H1 (cell line): ENCODE results near the gene DNAJB11. TPM values are rescaled to one million over a fixed set of nuclear protein-coding genes. Genes with fewer than 3 reads are reported as not detected.

Experiments used
- CHD1 ChIP-seq: IDR thresholded peaks from 2 replicates; pipeline ENCODE4 v1.6.1; 2012; ENCODE audit warnings: low read depth, low read length, improper control_type of control experiment
- CTBP2 ChIP-seq: IDR thresholded peaks from 2 replicates; pipeline ENCODE4 v1.7.0; 2011; ENCODE audit warnings: borderline replicate concordance, mild to moderate bottlenecking, moderate library complexity, mixed read lengths, low read length; ENCODE audit not compliant: insufficient read depth, insufficient read length
- KDM1A ChIP-seq: fragments of 200-600, 300-600 bp; sonication (generic); IDR thresholded peaks from 2 replicates; pipeline ENCODE4 v1.7.1; 2016; ENCODE audit warnings: mild to moderate bottlenecking, low read length, borderline replicate concordance
- KDM5A ChIP-seq: fragments of 200-600 bp; IDR thresholded peaks from 2 replicates; pipeline ENCODE4 v1.7.1; 2012; ENCODE audit warnings: mild to moderate bottlenecking, low read length, inconsistent platforms, mixed read lengths
- SAP30 ChIP-seq: fragments of 300-600 bp; sonication (generic); IDR thresholded peaks from 2 replicates; pipeline ENCODE4 v1.7.1; 2012; ENCODE audit warnings: low read length, moderate library complexity, mild to moderate bottlenecking, inconsistent platforms; ENCODE audit not compliant: insufficient read depth, insufficient replicate concordance
- SIN3A ChIP-seq, 2 experiments: IDR thresholded peaks in 1 of 2; conservative IDR thresholded peaks in 1 of 2; 2 replicates each; pipeline ENCODE4 v1.6.1; 2011 to 2012; ENCODE audit warnings: low read length in 2 of 2, improper control_type of control experiment in 1 of 2, low read depth in 1 of 2, mild to moderate bottlenecking in 1 of 2
- SP4 ChIP-seq: IDR thresholded peaks from 2 replicates; pipeline ENCODE4 v1.6.1; 2012; ENCODE audit warnings: low read length, inconsistent platforms
- ZNF274 ChIP-seq: IDR thresholded peaks from 2 replicates; pipeline ENCODE4 v1.7.0; 2012; ENCODE audit warnings: low read length, borderline replicate concordance; ENCODE audit errors: extremely low read depth
- polyA plus RNA-seq, 7 experiments: library from polyadenylated mRNA; depleted of rRNA in 3 of 7; stranded (reverse) in 5 of 7; unstranded in 2 of 7; fragments of >200 nt in 5 of 7; fragments of 200-250 nt in 2 of 7; gene quantifications; 1 replicate in 5 of 7; 2 replicates in 1 of 7; 4 replicates in 1 of 7; pipeline versions ENCODE4 v1.2.1 to v1.2.3, GENCODE V29; 2011 to 2013; ENCODE audit warnings: missing spikeins in 2 of 7, mixed read lengths in 2 of 7
- total RNA-seq: library from RNA; stranded (reverse); fragmentation: NEBNext Ultra II Directional; extraction: Animal tissue kit (Norgen Biotek cat#: 25700); gene quantifications from 2 replicates; pipeline ENCODE4 v1.2.1, GENCODE V29; 2021

The DNAJB11 gene
- total and polyA plus RNA-seq, 2 of the 8 experiments (the other 6 are each of a cell fraction or from before 2014, with no cell fraction given): 14.6 to 63.9 TPM

DNA sequence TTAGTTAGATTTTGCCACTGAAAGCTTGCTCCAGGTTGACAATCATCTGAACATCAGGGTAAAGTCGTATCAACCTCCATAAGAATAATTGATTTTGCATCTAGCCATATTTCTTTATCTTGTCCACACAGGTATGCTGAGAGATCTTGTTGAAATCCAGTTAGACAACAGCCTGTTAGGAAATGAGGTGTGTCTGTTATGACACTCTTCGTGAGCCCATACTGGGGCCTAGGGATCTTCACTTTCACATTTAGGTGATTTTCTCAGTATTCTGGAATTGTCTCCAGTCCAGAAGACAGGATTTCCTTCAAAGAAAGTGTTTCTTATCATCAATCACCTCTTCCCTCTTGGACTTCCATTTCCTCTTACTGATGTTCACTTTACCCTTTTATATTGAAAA lies 18.1 kb downstream of the DNAJB11 start (continued):
- TF ChIP-seq KDM1A (no peak), ZNF274 (no peak), SP4 (no peak), KDM5A (no peak), CHD1 (no peak), CTBP2 (no peak), SIN3A (conservative IDR thresholded peaks at IDR 0.05 in 1 of 2, IDR thresholded peaks at IDR 0.05 in 1 of 2; ENCODE audit: low read depth in 1 of 2, low read length in 2 of 2) (no peak), SAP30 (no peak)
- TF ChIP-seq, all 59 proteins: peak for 0
